DMS79 treated with DMSO at 0.1 percent for 48 hours (cell line): Measurements from ENCODE around the gene NUP62.
A peak's percentile ranks its signal among the peaks of the same experiment; 100 is the strongest.

Experiments
- DNase-seq: peaks from one replicate; lab custom pipeline; 2025; lab: John Stamatoyannopoulos, UW

Gene NUP62

DNA sequence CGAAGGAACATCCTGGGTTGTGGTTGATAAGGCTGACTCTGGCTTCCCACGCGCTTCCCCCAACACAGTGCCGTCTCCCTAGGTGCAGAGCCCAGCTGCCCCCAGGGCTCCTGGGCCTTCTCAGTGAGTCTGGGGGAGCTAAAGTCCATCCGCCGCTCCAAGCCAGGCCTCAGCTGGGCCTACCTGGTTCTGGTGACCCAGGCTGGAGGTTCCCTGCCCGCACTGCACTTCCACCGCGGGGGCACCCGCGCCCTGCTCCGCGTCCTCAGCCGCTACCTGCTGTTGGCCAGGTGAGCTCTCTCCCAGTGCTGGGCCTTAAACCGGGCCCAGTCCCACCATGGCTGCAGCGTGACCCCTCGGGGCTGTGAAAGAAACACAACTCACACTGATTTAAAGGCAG, 48.1 kb downstream of the NUP62 start:
- no peak for DNase-seq

DNA sequence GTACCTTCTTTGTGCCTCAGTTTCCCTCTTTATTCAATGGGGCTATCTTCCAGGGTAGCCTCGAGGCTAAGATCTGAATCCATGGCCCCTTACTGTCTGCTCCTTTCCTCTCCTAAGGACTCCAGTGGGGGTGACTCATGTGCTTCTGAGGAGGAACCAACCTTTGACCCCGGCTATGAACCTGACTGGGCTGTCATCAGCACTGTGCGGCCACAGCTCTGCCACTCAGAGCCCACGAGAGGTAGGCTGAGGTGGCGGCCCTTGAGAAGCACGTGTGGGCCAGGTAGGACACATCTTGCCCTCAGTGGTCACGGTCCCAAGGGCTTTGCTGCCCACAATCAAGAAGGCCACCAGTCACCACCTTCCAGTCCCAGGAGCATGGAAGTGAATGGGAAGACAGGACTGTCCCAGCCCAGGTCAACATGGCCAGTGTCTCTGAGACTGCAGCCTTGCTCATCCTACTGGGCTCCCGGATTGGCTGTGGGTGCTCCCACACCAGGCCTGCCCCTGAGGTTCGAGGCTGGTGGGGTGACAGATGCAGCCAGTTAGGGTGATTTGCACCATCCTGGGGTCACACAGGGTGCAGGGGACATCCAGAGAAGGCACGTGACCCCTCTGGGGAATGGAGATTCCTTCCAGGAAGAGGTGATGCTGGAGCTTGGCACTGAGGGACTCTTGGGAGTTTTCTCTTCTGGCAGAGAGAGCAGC, 49.0 kb downstream of the NUP62 start:
- DNase-seq, result no peak

DNA sequence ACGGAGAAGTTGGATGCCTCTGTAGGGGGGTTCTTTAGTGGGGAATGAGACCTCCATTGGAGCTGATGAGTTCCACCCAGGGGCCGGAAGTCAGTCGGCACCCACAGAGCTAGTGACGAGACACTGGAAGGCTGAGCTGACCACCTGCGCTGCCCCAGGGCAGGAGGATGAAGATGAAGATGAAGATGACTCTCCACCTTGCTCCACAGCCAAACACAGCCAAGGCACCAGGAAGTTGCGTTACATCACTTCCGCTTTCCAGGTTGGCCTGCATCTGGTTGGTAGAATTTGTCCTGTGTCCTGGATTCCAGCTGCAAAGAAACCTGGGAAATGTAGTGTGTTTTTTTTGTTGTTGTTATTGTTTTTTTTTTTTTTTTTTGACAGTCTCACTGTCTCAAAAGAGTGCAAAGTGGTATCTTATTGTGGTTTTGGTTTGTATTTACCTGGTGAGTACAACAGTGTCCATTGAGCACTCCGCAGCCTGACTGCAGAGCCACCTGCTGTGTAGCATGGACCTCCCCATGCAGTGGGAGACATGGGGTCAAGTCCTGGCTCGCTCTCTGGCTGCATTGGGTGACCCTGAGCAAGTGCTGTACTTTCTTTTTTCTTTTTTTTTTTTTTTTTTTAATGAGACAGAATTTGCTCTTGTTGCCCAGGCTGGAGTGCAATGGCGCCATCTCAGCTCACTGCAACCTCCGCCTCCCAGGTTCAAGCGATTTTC, 49.9 kb downstream of the NUP62 start:
- DNase-seq, result no peak

DNA sequence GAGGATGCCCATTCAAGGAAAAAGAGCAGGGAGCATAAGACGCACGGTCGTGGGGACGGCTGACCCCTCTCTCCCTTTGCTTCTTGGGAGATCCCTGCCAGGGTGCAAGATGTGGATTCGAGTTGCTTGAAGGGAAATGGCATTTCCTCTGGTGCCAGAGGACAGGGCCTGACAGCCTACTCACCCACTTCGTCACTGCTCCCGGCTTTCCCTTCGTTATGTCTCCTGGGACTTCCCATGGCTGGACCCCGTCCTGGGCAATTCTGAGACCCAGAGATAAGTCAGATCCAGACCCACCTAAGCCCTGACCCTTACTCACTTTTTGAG, 50.6 kb downstream of the NUP62 start:
- DNase-seq, result no peak

DNA sequence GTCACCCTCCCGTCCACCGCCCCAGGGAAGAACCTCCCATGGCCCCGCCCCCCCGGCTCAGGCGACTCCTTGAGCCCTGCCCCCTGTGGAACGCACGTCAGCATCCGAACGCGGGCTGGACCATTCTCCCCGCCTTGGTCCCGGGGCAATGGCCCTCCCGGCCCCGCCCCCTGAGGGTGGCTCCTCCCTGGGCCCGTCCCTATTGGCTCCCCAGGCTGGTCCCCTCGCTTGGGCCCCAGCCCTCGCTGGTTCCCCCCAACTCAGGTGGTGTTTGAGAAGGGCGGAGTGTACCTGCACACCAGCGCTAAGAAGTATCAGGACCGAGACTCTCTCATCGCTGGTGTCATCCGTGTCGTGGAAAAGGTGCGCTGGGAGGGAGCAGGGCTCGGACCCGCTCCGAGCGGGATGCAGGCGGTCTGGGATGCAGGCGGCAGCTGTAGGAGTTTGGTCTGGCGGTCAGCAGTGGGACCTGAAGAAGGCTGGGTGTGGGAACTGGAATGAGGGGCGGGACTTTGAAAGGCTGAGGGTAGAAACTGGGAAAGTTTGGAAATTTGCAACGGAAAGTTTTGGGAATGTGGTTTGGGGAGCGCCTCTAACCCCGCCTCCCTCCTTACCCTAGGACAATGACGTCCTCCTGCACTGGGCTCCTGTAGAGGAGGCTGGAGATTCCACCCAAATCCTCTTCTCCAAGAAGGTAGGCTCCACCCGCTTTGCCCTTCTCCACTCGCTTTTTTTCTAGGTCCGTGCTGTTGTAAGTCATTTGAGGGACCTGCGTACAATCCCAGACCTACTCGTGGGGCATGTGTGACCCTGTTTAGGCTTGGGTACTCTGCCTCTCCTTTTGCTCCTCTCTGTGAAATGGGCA, 51.2 kb downstream of the NUP62 start:
- DNase-seq, result peak; percentile 95

DNA sequence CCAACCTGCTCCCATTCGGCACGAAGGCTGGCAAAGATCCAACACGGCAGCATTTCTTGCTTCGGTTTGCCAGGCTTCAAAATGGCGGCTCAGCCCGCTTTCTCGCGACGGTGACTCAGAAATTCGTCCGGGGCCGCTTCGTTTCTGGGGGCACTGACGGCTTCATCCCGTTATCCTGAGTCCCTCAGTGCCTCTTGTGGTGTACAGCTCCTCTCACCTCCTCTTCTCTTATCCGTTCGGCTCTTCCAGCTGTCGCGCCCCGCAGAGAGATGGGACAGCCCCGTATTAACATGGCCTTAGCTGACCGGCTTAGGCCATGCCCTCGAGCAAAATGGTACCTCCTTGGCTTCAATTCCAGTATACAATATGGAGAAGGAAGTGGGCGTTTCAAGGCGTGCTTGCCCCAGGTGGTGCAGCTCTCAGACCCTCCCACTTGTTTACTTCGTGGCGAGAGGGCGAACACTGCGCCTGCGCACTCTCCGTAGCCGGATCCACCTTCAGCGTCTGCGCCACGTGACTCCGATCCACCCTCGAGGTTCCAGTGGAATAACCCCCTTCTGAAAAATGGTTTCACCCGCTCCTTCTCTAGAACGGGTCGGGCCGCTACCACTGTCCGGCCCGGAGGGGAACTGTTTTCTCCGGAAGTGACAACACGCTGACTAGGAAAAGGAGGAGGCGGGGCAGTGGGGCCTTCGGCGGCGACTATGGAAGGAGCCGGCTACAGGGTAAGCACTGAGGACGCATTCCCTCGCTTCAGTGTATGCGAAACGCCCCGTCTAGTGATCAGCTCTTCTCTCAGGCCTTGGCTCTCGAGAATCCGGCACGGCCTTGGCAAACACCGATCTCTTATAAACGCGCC, 52.1 kb downstream of the NUP62 start, which contains the start of the genes AKT1S1 and TBC1D17:
TSS of gene AKT1S1 (minus strand) at position 336 of the 859 bp plus-strand sequence. CDS start 4,060 bp downstream, outside the sequence.
TSS of gene TBC1D17 (plus strand) at position 683 of the 859 bp plus-strand sequence. CDS start at position 705, 22 bp downstream.
- DNase-seq, result peak; percentile 99

DNA sequence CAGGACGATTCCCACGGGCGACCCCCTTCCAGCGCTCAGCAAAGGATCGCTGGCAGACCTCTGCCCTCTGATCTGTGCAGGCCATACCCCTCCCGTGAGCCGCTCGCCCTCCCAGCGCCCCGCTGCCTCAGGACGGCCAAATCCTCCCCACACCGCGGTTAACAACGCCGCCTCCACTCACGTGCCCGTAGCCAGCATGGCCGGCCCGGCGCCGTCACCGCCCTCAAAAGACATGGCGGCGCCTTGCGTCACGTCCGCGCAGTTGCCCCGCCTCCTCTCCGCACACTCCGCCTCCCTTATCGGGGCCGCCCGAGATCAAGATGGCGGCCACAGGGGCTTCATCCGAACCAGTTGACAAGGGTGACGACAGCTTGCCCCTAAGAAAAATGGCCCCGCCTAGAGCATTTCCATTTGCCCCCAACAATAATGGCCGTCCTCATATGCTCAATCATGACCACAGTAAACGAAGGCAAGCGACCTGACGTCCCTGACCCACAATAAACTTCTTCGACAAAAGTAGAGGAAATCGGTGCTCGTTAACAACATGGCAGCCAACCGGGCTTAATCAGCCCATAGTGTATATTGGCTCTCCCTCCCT, 52.8 kb downstream of the NUP62 start:
- DNase-seq, result peak; percentile 97

DNA sequence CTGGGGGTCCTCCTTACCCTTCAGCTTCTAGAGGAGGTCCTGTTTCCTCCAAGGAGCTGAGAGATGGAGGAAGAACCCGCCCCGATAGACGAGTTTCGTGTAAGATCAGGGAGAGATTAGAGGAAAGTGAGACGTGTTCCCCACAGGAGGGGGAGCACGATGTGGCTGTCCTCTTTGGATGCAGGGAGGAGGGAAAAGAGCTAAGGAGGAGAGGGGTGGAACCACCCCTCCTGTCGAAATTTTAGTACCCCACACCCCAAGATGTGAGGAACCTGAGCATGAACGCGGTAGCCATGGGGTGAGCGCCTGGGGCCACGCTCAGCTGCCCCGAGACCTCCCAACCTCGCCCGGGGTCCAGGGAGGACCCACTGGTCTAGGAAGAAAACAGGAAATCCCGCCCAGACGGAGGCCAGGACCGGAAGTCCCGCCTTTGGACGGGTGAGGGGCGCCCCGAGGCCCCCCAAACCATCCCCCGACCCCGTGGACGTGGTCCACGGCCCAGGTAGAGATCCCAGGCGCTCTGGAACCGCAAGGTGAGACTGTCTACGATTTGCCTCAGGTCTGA, 53.4 kb downstream of the NUP62 start:
- peak; percentile 66 for DNase-seq

DNA sequence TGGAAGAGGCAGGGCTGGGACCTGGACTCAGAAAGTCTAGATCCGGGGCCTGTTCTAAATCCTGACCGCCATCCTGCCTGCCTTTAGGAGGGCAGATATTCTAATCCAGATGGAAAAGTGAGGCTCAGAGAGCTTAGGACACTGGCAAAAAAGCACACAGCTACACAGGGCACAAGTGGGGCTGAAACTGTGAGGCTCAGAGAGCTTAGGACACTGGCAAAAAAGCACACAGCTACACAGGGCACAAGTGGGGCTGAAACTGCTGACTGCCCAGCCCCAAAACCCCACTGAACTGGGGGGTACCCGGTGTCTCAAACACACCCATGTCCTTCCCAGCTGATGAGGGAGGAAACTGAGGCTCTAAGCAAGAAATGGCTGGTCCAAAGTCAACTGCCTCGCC, 54.1 kb downstream of the NUP62 start:
- no peak for DNase-seq

DNA sequence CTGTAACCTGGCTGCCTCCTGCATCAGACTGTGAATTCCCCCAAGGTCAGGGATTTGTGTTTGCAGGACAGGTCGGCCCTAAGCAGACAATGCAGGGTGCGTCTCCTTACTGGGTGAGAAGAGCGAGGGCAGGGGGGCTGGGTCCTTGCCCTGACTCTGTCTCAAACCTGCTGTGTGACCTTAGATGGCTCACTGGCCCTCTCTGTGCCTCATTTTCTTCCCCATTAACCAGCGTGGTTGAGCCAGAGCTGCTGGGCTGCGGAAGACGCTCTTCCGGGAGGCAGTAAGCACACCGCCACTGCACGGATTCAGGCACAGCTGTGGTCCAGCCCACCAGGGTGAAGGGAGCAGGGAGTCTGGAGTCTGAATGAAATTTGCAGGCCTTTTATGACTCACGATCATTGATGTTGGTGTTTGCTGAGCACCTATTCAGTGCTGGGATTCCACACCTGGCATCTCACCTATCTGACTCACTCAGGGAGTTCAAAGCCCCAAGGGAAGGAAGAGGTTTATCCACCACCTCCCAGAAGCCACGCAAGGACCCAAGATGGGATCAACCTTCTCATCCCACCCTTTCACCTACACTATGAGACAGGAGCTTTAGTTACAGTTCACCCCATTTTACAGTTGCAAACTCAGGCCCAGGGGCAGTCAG, 54.7 kb downstream of the NUP62 start:
- DNase-seq, result no peak

DNA sequence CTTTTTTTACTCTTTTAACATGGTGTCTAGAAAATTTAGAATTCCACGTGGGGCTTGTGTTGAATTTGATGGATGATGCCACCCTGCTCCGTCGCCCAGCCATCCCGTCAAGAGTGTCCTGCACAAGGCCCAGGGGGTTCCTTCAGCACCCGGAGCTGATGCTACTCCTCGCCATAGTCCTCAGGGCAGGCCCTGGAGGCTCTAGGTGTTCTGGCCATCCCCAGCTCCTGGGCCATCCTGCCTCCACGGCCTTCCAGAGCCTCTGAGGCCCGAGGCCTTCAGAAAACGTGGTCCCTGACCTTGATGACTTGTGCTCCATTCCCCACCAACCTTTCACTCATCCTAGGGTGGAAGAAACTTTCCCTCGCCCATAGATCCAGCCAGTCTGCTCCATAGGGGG, 55.5 kb downstream of the NUP62 start:
- DNase-seq, result no peak

DNA sequence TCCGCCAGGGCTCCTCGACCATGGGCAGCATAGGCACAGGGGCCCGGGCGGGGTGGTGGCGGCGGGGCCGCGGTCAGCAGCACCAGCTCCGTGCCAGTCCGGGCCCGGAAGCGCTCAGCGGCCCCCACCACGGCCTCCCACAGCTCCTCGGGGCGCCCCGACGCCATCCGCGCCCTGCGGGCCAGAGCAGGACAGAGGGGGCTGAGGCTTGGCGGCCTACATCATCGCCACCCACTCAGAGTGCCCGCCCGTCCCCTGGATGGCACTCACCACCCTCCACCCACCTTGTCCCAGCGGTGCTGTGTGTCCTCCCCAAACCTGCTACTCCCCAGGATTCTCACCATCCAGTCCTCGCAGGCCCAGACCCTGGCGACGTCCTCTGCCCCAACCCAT, 56.2 kb downstream of the NUP62 start:
- DNase-seq, result no peak

DNA sequence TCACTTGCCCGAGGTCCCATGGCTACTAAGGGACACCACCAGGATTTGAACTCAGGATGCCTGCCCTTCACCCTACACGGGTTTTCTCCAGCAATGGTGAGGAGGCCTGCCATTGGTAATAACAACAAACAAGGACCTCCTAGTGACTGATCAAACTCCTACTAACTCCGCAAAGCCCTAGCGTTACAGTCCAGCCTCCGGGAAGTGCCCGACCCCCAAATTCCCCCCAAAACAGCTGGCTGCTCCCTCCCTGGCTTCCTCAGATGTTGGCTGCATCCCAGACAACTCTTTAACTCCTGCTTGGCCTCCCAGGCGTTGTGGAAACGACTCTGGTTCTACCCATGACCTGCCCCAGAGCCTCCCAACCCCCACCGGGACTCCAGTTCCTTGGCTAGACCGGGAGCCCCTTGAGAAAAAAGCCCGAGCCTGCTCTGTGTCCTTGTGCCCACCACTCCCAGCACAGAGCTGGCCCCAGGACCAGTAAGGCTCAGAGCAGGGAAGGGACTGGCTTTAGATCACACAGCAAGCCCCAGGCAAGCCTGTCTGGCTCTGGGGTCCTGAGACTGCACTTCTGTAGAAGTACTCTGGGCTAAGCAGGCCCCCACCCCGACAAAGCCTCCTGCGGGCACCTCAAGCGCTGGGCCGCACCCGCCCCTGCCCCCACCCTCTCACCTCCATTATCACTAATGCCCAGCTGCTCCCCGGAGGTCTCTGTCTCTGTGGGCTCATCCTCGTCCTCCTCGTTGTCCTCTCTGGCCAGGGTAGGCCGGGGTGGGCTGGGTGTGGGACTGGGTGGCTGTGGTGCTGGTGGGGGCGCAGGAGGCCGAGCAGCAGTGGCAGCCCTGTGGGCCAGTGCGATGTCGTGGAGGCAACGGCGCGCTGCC, 56.8 kb downstream of the NUP62 start:
- no peak for DNase-seq

DNA sequence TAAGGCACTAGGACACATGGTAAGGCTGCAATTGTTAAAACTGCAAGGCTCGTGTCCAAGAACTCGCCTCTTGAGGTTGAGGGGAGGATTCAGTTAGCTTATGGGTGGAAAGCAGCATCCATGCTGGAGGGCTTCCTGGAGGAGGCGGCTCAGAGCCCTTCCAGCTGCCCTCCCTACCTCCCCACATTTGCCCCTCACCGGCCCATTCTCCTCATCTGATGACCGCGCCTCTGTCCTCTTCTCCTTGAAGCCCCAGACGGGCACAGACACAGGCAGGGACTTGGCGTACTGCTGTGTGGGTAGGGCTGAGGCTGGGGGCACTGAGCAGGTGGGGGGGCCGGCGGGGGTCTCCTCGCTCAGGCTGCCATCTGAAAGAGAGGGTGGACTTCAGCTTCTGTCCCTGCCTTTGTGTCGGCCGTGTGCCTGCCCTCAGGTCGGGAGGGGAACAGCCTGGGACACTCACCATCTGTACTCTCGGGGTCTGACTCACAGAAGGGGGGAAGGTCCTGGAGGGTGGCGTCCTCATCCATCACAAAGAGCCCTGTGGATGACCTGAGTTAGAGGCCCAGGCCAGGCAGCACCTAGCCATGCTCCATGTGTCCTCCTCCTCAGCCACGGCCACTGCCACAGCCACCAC, 57.8 kb downstream of the NUP62 start:
- no peak for DNase-seq

DNA sequence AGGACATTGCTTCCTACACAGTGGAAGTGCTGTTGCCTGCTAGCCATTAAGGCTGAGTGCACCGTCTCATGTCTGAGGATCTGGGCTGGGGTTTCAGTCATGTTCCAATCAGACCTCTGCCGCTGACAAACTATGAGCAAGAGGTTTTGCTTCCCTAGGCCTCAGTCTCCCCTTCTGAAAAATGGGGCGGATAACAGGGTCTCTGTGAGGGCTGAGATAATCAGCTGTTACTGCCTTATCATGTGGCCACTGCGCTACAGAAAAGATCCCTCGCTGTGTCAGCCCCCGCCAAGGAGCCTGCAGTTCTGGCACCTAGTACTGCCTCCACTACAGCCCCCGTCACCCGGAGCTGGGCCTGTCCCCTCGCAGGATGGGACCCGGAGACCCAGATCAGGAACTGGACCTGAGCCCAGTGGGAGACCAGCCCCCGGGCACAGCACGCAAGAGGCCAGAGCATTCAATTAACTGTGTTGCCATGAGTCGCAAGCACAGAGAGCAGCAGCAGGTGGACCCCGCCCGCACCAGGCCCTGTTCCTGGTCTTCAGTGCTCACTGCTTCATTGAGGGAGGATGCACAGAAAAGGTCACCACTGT, 58.9 kb downstream of the NUP62 start:
- DNase-seq, result no peak

DNA sequence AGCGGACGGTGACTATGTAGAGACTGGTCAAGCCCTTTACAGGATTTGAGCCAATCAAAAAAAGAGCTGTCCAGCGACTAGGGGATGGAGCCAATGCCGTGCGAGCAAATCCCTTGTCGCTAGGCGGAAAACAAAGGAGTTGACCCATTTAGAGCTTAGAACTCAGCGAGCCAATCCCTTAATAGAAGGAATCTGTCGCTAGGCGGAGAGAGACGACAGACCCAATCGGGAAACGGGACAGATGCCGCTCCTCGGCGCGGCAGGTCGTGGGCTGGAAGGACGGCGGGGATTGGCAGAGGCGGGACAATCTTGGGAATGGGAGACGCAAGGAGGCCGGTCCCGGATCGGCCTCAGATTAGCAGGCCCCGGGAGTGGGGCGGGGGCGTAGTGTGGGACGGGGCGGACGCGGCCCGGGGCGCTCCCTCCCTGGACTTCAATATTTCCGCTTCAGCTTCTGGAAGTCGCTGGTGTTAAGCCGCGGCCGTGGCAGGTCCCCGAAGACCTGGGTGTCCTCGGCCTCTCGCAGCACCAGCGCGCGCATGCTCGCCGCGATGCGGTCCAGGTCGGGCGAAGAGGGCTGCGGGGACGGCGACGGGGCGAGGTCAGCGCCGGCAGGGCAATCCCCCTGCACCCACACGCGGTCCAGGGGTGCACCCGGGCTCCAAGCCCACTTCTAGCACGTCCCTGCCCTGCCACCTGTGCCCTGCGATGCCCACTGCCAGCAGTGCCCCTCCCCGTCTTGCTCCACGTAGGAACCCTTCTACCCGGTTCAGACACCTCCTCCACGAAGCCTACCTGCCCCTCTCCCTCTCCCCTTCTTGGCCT, 59.6 kb downstream of the NUP62 start:
- peak; percentile 99 for DNase-seq

DNA sequence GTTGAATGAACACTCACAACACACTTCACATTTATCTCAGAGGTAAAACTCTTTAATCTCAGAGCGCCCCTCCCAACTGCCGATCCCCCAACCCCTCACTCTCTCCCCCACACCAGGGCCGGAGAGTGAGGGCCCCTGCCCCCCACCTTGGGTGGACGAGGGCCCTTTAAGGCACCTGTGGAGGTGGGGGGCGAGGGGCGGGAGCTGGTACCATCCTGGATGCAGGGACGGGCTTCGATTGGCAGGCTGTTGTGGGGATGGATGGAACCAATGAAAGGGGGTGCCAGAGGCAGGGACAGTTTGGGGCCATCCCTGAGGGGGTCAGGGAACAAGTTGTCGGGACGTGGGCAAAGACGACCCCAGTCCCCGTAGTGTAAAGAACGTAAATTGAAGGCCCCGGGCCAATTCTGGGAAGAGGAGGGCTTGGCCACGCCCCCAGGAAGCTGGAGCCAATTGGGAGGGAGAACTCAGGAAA, 60.3 kb downstream of the NUP62 start:
- no peak for DNase-seq
